B cell (primary cell): Measurements from ENCODE around the gene TRAPPC12. TPM values are rescaled to one million over a fixed set of nuclear protein-coding genes. Genes with fewer than 3 reads are reported as not detected.

Source experiments
- ATAC-seq: fragments of 200-7000 bp; cut with Tn5 transposase; one replicate; pipeline ENCODE4 v1.10.0; 2021; ENCODE audit warnings: low read depth, mild to moderate bottlenecking, moderate number of reproducible peaks, moderate library complexity
- CTCF ChIA-PET: fragments of 350-600 bp; sonication (Branson Sonifier 250); formaldehyde crosslinking; loops from one replicate; lab custom pipeline; 2021; ENCODE audit warnings: antibody characterized with exemption, inconsistent platforms; lab: Charles Lee
- POLR2A ChIA-PET: fragments of 350-600 bp; sonication (Branson Sonifier 250); formaldehyde crosslinking; loops from one replicate; lab custom pipeline; 2021; ENCODE audit warnings: antibody characterized with exemption; lab: Charles Lee
- DNase-seq: peaks from one replicate; pipeline ENCODE4 v3.0.0; 2013
- H2AFZ ChIP-seq: 2 replicates; pipeline ENCODE4 v1.6.1; 2012; ENCODE audit warnings: mild to moderate bottlenecking, low read depth, low read length; ENCODE audit not compliant: insufficient read depth, poor library complexity, severe bottlenecking
- H3K27ac ChIP-seq, 2 donors: 1 replicate in 1 of 2; 2 replicates in 1 of 2; pipeline ENCODE4 v1.5.1; 2012 to 2013; ENCODE audit warnings: low read length in 2 of 2, mild to moderate bottlenecking in 2 of 2, moderate library complexity in 1 of 2
- H3K27me3 ChIP-seq, 4 experiments: fragments of 200-600 bp in 1 of 4; sonication (generic) in 1 of 4; replicated peaks in 1 of 4; 1 replicate in 2 of 4; 2 replicates in 2 of 4; pipeline versions ENCODE4 v1.6.1 to v1.7.0; 2013 to 2016; ENCODE audit warnings: low read length in 3 of 4, mild to moderate bottlenecking in 2 of 4, mixed read lengths in 1 of 4, moderate library complexity in 1 of 4; ENCODE audit not compliant: insufficient read depth in 4 of 4, control insufficient read depth in 3 of 4; ENCODE audit errors: control extremely low read depth in 1 of 4
- H3K36me3 ChIP-seq, 2 experiments: replicated peaks in 1 of 2; 1 replicate in 1 of 2; 2 replicates in 1 of 2; pipeline versions ENCODE4 v1.6.1 to v1.7.1; 2013; ENCODE audit warnings: low read length in 1 of 2; ENCODE audit not compliant: insufficient read depth in 2 of 2, control insufficient read depth in 1 of 2; ENCODE audit errors: control extremely low read depth in 1 of 2, extremely low read depth in 1 of 2
- H3K4me1 ChIP-seq, 2 donors: fragments of 200-600 bp in 1 of 2; sonication (generic) in 1 of 2; 1 replicate in 1 of 2; 2 replicates in 1 of 2; pipeline versions ENCODE4 v1.5.1 to v1.6.1; 2013 to 2017; ENCODE audit warnings: low read length in 2 of 2; ENCODE audit not compliant: control insufficient read depth in 2 of 2, insufficient read depth in 2 of 2
- H3K4me2 ChIP-seq: replicated peaks from 2 replicates; pipeline ENCODE3; 2012; ENCODE audit warnings: mild to moderate bottlenecking, low read depth, low read length; ENCODE audit not compliant: poor library complexity, severe bottlenecking
- H3K4me3 ChIP-seq, 5 experiments: fragments of 200-600 bp in 1 of 5; sonication (generic) in 1 of 5; 1 replicate in 3 of 5; 2 replicates in 2 of 5; pipeline versions ENCODE4 v1.5.1 to v1.7.0; 2011 to 2016; ENCODE audit warnings: low read length in 4 of 5, mild to moderate bottlenecking in 4 of 5, low read depth in 2 of 5, control low read depth in 1 of 5, moderate library complexity in 1 of 5; ENCODE audit not compliant: insufficient read depth in 1 of 5; ENCODE audit errors: control extremely low read depth in 1 of 5, extremely low read depth in 1 of 5
- H3K79me2 ChIP-seq: fragments of 200-600 bp; sonication (generic); one replicate; pipeline ENCODE4 v1.6.0; 2016; ENCODE audit warnings: low read length; ENCODE audit not compliant: control insufficient read depth, insufficient read depth
- H3K9ac ChIP-seq: fragments of 200-600 bp; sonication (generic); 2 replicates; pipeline ENCODE4 v1.6.1; 2017; ENCODE audit warnings: mild to moderate bottlenecking, low read length, moderate library complexity
- H3K9me3 ChIP-seq, 3 donors: one replicate each; pipeline versions ENCODE4 v1.6.1 to v1.7.1; 2013; ENCODE audit warnings: low read length in 2 of 3; ENCODE audit not compliant: control insufficient read depth in 2 of 3, insufficient read depth in 1 of 3; ENCODE audit errors: control extremely low read depth in 1 of 3
- H4K20me1 ChIP-seq: 2 replicates; pipeline ENCODE4 v1.6.0; 2012; ENCODE audit warnings: mild to moderate bottlenecking, low read length; ENCODE audit not compliant: insufficient read depth, control insufficient read depth, poor library complexity, severe bottlenecking
- H3K27ac Mint-ChIP-seq: one replicate; pipeline ENCODE4 v1.8.0; 2021; ENCODE audit warnings: mixed read lengths
- H3K27me3 Mint-ChIP-seq: one replicate; pipeline ENCODE4 v1.8.0; 2021; ENCODE audit warnings: mixed read lengths
- H3K4me1 Mint-ChIP-seq: one replicate; pipeline ENCODE4 v1.8.0; 2021; ENCODE audit warnings: mixed read lengths
- H3K4me3 Mint-ChIP-seq: one replicate; pipeline ENCODE4 v1.8.0; 2021; ENCODE audit warnings: mixed read lengths
- H3K9me3 Mint-ChIP-seq: one replicate; pipeline ENCODE4 v1.8.0; 2022; ENCODE audit warnings: mixed read lengths; ENCODE audit not compliant: insufficient read depth
- EZH2 ChIP-seq: IDR thresholded peaks from 2 replicates; pipeline ENCODE4 v1.6.1; 2012; ENCODE audit warnings: borderline replicate concordance, low read depth, mild to moderate bottlenecking, moderate library complexity, low read length; ENCODE audit not compliant: insufficient read depth, poor library complexity, severe bottlenecking
- WGBS: methylation state at CpG from one replicate; pipeline ENCODE4 v1.1.5; 2013; ENCODE audit warnings: missing lambda C conversion rate; ENCODE audit not compliant: insufficient coverage; 5-methylcytosine and 5-hydroxymethylcytosine counted together
- intact Hi-C: fragments of 100-400 bp; cut with micrococcal nuclease; formaldehyde crosslinking; loops from one replicate; pipeline ENCODE4 v1.10.0; 2022
- polyA plus RNA-seq: library from polyadenylated mRNA; depleted of rRNA; stranded (reverse); fragments of >200 nt; gene quantifications from 2 replicates; pipeline ENCODE4 v1.2.3, GENCODE V29; 2012
- total RNA-seq, 2 donors: library from RNA; stranded (reverse); fragments of 120-200 nt in 1 of 2; gene quantifications; 1 replicate in 1 of 2; 2 replicates in 1 of 2; pipeline versions ENCODE4 v1.2.3 to v1.2.4, GENCODE V29; 2013 to 2022
- TF ChIP-seq, protein P1 (sequence below): fragments of 200-600 bp; IDR thresholded peaks from one replicate; pipeline ENCODE4 v1.8.0; 2022; ENCODE audit warnings: antibody characterized with exemption, mild to moderate bottlenecking

The TRAPPC12 gene
- total and polyA plus RNA-seq, 2 donors (not counting 1 experiment from before 2014, with no cell fraction given), result 80.9 to 151 TPM

DNA sequence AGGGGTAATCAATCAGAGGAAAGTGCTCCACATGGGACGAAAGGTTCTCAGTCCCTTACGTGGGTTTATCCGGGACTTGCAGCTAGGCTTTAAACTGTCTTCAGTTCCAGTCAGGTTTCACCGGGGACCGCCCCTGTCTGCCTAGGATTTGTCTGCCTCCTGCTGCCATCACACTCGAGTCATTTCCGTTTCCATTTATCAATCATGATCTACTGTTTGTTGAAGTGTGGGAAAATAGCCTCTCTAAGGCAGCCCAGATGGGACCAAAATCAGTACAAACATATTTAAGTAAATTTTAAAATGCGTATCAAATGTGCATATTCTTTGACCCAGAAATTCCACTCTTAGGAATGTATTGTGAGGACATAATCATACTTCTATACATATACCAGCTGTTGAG is 10.5 kb downstream of the TRAPPC12 start:
- ChIA-PET CTCF (no interaction called here), POLR2A (no interaction called here)
- no peaks in the 10 kb centered on the region for H3K27me3 ChIP-seq
- no peak overlapping the region for H3K4me3 Mint-ChIP-seq
- H3K9me3 Mint-ChIP-seq, result peaks cover 3% of the 10 kb centered on the region
- intact Hi-C loops, result no loop called here
- WGBS, result 96% methylated on average over 5 of the region's 8 CpGs
- H4K20me1 ChIP-seq, result peaks cover 44% of the 10 kb centered on the region
- H3K9me3 ChIP-seq, result peaks cover 0 to 2% (median 0%) of the 10 kb centered on the region in 3 donors
- ATAC-seq, result no peak
- no peak overlapping the region for H3K4me2 ChIP-seq
- H3K4me1 ChIP-seq, result no peaks in the 10 kb centered on the region
- no peak overlapping the region for H3K9ac ChIP-seq
- H3K79me2 ChIP-seq, result peaks cover 82% of the 10 kb centered on the region
- no peak overlapping the region for H3K27ac ChIP-seq
- H2AFZ ChIP-seq, result no peak overlapping the region
- peaks cover 2 to 41% of the 10 kb centered on the region in 2 experiments for H3K36me3 ChIP-seq
- H3K27ac Mint-ChIP-seq, result no peak overlapping the region
- no peak overlapping the region for H3K4me3 ChIP-seq
- DNase-seq, result no peak
- H3K4me1 Mint-ChIP-seq, result peaks cover 2% of the 10 kb centered on the region
- no peaks in the 10 kb centered on the region for H3K27me3 Mint-ChIP-seq
- TF ChIP-seq, protein P1, sequence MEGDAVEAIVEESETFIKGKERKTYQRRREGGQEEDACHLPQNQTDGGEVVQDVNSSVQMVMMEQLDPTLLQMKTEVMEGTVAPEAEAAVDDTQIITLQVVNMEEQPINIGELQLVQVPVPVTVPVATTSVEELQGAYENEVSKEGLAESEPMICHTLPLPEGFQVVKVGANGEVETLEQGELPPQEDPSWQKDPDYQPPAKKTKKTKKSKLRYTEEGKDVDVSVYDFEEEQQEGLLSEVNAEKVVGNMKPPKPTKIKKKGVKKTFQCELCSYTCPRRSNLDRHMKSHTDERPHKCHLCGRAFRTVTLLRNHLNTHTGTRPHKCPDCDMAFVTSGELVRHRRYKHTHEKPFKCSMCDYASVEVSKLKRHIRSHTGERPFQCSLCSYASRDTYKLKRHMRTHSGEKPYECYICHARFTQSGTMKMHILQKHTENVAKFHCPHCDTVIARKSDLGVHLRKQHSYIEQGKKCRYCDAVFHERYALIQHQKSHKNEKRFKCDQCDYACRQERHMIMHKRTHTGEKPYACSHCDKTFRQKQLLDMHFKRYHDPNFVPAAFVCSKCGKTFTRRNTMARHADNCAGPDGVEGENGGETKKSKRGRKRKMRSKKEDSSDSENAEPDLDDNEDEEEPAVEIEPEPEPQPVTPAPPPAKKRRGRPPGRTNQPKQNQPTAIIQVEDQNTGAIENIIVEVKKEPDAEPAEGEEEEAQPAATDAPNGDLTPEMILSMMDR, result no peak
- TF ChIP-seq EZH2, result no peak

DNA sequence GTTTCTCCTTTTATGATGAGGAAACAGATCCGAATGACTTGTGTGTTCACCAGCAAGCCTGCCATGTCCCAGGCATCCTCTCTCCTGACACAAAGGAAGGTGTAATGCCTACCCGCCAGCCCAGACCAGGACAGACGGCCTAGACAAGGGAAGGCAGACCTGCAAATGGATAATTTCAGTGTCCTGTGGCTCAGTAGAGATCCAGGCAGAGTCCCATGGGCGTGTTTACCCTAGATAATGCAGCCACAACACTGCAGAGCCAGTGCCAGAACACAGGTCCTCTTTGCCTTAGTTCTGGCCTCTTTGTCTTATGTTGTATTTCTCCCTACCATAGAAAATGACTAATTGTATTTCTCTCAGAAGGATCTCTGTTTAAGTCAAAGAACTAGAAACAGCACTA is 12.7 kb downstream of the TRAPPC12 start:
- H3K27ac Mint-ChIP-seq, result no peak overlapping the region
- 96% methylated on average over 3 of the region's 4 CpGs for WGBS
- no peak for TF ChIP-seq EZH2
- TF ChIP-seq, protein P1, result no peak
- intact Hi-C loops, result no loop called here
- peaks cover 2% of the 10 kb centered on the region for H3K4me1 Mint-ChIP-seq
- no peaks in the 10 kb centered on the region for H3K4me1 ChIP-seq
- no peak overlapping the region for H3K27ac ChIP-seq
- peaks cover 8% of the 10 kb centered on the region for H3K9me3 Mint-ChIP-seq
- CTCF ChIA-PET, result no interaction called here
- peaks cover 5 to 17% (median 17%) of the 10 kb centered on the region in 3 donors for H3K9me3 ChIP-seq
- POLR2A ChIA-PET, result no interaction called here
- no peak for DNase-seq
- H3K79me2 ChIP-seq, result peaks cover 81% of the 10 kb centered on the region
- H3K36me3 ChIP-seq, result peaks cover 0 to 40% of the 10 kb centered on the region in 2 experiments
- H3K4me2 ChIP-seq, result no peak overlapping the region
- H3K27me3 ChIP-seq, result no peaks in the 10 kb centered on the region
- no peak overlapping the region for H3K4me3 ChIP-seq
- H4K20me1 ChIP-seq, result peaks cover 44% of the 10 kb centered on the region
- H2AFZ ChIP-seq, result no peak overlapping the region
- no peak overlapping the region for H3K9ac ChIP-seq
- no peak for ATAC-seq
- no peaks in the 10 kb centered on the region for H3K27me3 Mint-ChIP-seq
- no peak overlapping the region for H3K4me3 Mint-ChIP-seq
